ENCODE results near the gene FBXL7. TPM values are rescaled to one million over a fixed set of nuclear protein-coding genes. Genes with fewer than 3 reads are reported as not detected.
A peak's percentile ranks its signal among the peaks of the same experiment; 100 is the strongest.

FBXL7 gene
- total and polyA plus RNA-seq, 2 of the 8 experiments (the other 6 are each of a cell fraction or from before 2014, with no cell fraction given) = 17.7 to 17.8 TPM

DNA sequence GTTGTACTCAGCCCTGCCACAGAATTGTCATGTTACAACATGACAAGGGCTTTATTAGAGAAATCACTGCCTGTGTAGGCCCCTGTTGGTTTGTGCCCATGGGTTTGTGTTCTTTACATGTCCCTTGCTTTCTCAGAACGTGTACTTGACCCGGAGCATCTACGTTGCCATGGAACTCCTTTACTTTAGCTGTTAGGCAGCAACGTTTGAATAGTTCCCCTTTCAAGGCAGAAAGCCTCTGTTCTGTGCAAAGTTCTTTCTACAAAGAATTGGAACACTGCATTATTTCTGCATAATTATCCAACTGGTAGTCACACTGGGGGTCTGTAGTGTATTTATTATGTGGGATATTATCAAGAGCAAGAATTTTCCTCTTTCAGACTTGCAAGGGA is 51.1 kb downstream of the FBXL7 start:
- H3K79me2 ChIP-seq (ENCODE audit: control insufficient read depth in 1 of 2, insufficient read depth in 2 of 2, low read length in 2 of 2) = peaks cover 0 to 22% of the 10 kb centered on the region in 2 experiments; a peak in 1 of 4 replicates
- FAIRE-seq (no peak), DNase-seq (ENCODE audit: low read depth in 1 of 2, low spot score in 2 of 2) (no peak)
- H4K5ac ChIP-seq (ENCODE audit: insufficient read length, low read depth, low read length) = no peak overlapping the region
- H3K4me1 ChIP-seq (replicated peaks in 1 of 4; ENCODE audit: control insufficient read depth in 3 of 4, insufficient read depth in 4 of 4, low read length in 3 of 4) = peaks cover 10 to 19% (median 13%) of the 10 kb centered on the region in 4 experiments; a peak in 6 of 7 replicates
- no peak overlapping the region for H3K4me3 ChIP-seq (ENCODE audit: extremely low read depth in 1 of 4, insufficient read depth in 2 of 4, low read depth in 3 of 4, low read length in 4 of 4)
- H3K27me3 ChIP-seq (replicated peaks in 1 of 4; ENCODE audit: control insufficient read depth in 3 of 4, extremely low read depth in 1 of 4, insufficient read depth in 3 of 4, low read length in 3 of 4) = no peaks in the 10 kb centered on the region
- H3K14ac ChIP-seq (ENCODE audit: insufficient read length) = no peak overlapping the region
- peaks cover 0 to 6% (median 3%) of the 10 kb centered on the region in 4 experiments; a peak in 3 of 8 replicates for H3K36me3 ChIP-seq (ENCODE audit: control insufficient read depth in 2 of 4, insufficient read depth in 4 of 4, low read length in 3 of 4)
- no peak overlapping the region for H3K9ac ChIP-seq (replicated peaks in 1 of 4; ENCODE audit: extremely low read depth in 1 of 4, low read depth in 3 of 4, low read length in 3 of 4)
- no peak overlapping the region for H3K23ac ChIP-seq (ENCODE audit: insufficient read length)
- no peak overlapping the region for H2BK15ac ChIP-seq (ENCODE audit: low read length)
- H4K91ac ChIP-seq (replicated peaks; ENCODE audit: insufficient read length, low read length) = no peak overlapping the region
- 84% methylated on average over 4 of the region's 4 CpGs; no CpG with 5 or more reads in 1 of the 2 experiments for WGBS, 2 experiments (ENCODE audit: extremely low coverage in 1 of 2, insufficient coverage in 1 of 2, insufficient read length in 1 of 2, insufficient replicate concordance in 2 of 2, low coverage in 1 of 2, low lambda C conversion rate in 2 of 2, missing lambda C conversion rate in 1 of 2)
- ChIA-PET CTCF (ENCODE audit: partially characterized antibody) (interaction anchor here (0.6 kb wide), 1 partner anchor 1578 kb away, joined by 3 read pairs; no protein-coding TSS in a partner anchor), POLR2A (ENCODE audit: partially characterized antibody) (interaction anchor here (1.3 kb wide), 1 partner anchor 55 kb away, joined by 3 read pairs; no protein-coding TSS in a partner anchor)
- peaks cover 17 to 18% of the 10 kb centered on the region in 2 experiments for H3K9me3 ChIP-seq (ENCODE audit: insufficient read depth in 2 of 2, low read depth in 1 of 2, low read length in 1 of 2)
- H3K4me2 ChIP-seq (ENCODE audit: insufficient read depth in 1 of 2, low read depth in 2 of 2, low read length in 2 of 2) = no peak overlapping the region
- H3K79me1 ChIP-seq (ENCODE audit: low read depth, low read length) = no peaks in the 10 kb centered on the region; the same call in 1 of the 2 replicates
- H2BK20ac ChIP-seq (ENCODE audit: low read length) = peak overlapping the region; percentile 52; the same call in 1 of the 2 replicates
- no peak overlapping the region for H3K4ac ChIP-seq (replicated peaks; ENCODE audit: insufficient read length, low read depth, low read length)
- no peak overlapping the region for H4K8ac ChIP-seq (ENCODE audit: extremely low read depth, insufficient read depth, low read length)
- peak overlapping the region; percentile 53; the same call in 1 of the 2 replicates for H2BK5ac ChIP-seq (ENCODE audit: low read depth, low read length)
- no peaks in the 10 kb centered on the region for H4K20me1 ChIP-seq (replicated peaks in 1 of 2; ENCODE audit: control insufficient read depth in 1 of 2, insufficient read depth in 2 of 2, low read length in 2 of 2)
- no peak overlapping the region for H2BK12ac ChIP-seq (ENCODE audit: low read depth, low read length)
- H3K23me2 ChIP-seq (ENCODE audit: low read depth, low read length) = no peaks in the 10 kb centered on the region
- H2AK5ac ChIP-seq (ENCODE audit: low read depth, low read length) = no peak overlapping the region
- peak overlapping the region; percentile 75 for H2BK120ac ChIP-seq (replicated peaks; ENCODE audit: low read depth, low read length)
- no peak overlapping the region for H2AFZ ChIP-seq (ENCODE audit: low read length)
- H3K56ac ChIP-seq (replicated peaks; ENCODE audit: insufficient read length, low read depth, low read length) = no peak overlapping the region
- no peak overlapping the region for H3K27ac ChIP-seq (ENCODE audit: low read depth, low read length)
- peak overlapping the region; percentile 29; the same call in 1 of the 2 replicates for H3K18ac ChIP-seq (ENCODE audit: extremely low read depth, low read length)
- TF ChIP-seq, protein P1, sequence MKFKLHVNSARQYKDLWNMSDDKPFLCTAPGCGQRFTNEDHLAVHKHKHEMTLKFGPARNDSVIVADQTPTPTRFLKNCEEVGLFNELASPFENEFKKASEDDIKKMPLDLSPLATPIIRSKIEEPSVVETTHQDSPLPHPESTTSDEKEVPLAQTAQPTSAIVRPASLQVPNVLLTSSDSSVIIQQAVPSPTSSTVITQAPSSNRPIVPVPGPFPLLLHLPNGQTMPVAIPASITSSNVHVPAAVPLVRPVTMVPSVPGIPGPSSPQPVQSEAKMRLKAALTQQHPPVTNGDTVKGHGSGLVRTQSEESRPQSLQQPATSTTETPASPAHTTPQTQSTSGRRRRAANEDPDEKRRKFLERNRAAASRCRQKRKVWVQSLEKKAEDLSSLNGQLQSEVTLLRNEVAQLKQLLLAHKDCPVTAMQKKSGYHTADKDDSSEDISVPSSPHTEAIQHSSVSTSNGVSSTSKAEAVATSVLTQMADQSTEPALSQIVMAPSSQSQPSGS (IDR thresholded peaks at IDR 0.05; ENCODE audit: low read length) = no peak
- TF ChIP-seq, protein P2, sequence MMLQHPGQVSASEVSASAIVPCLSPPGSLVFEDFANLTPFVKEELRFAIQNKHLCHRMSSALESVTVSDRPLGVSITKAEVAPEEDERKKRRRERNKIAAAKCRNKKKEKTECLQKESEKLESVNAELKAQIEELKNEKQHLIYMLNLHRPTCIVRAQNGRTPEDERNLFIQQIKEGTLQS (IDR thresholded peaks at IDR 0.05; ENCODE audit: insufficient read depth, low read depth, low read length) = no peak
- TF ChIP-seq ZNF274 (IDR thresholded peaks at IDR 0.05; ENCODE audit: borderline replicate concordance, extremely low read depth, low read length) (no peak), RFX5 (IDR thresholded peaks at IDR 0.05; ENCODE audit: borderline replicate concordance, low read depth, low read length) (no peak), RNF2 (IDR thresholded peaks at IDR 0.05; ENCODE audit: borderline replicate concordance, low read depth, low read length, missing control alignments, poor library complexity, severe bottlenecking) (no peak), POLR2AphosphoS5 (IDR thresholded peaks at IDR 0.05; ENCODE audit: low read depth, low read length) (no peak)

All from H1 (cell line).